ENCODE results near the gene ITPR1.

ITPR1 gene

GRCh38 chr3:4678320-4678719 lies 185.2 kb downstream of the ITPR1 start:
- TF ChIP-seq SNAI2 (CRISPR knock-in tag; IDR thresholded peaks at IDR 0.05): no peak
- TF ChIP-seq POU6F1 (CRISPR knock-in tag; IDR thresholded peaks at IDR 0.05; ENCODE audit: borderline replicate concordance, low read depth): no peak
- TF ChIP-seq CREB5 (CRISPR knock-in tag; IDR thresholded peaks at IDR 0.05; ENCODE audit: low read depth): no peak
- TF ChIP-seq ZFP3 (CRISPR knock-in tag; IDR thresholded peaks at IDR 0.05): no peak
- TF ChIP-seq PATZ1 (CRISPR knock-in tag; IDR thresholded peaks at IDR 0.05; ENCODE audit: borderline replicate concordance): no peak
- no peak for TF ChIP-seq ESRRG (CRISPR knock-in tag; IDR thresholded peaks at IDR 0.05)
- TF ChIP-seq ZC3H10 (CRISPR knock-in tag; IDR thresholded peaks at IDR 0.05): no peak
- no peak for TF ChIP-seq TCF4 (CRISPR knock-in tag; IDR thresholded peaks at IDR 0.05; ENCODE audit: borderline replicate concordance)
- ATAC-seq: no peak

GRCh38 chr3:4680227-4680691 lies 187.1 kb downstream of the ITPR1 start:
- peak; percentile 90 for ATAC-seq
- TF ChIP-seq RARB (CRISPR knock-in tag; IDR thresholded peaks at IDR 0.05) (no peak), CSRNP3 (CRISPR knock-in tag; IDR thresholded peaks at IDR 0.05) (no peak), ISL1 (CRISPR knock-in tag; IDR thresholded peaks at IDR 0.05) (no peak), CSDC2 (CRISPR knock-in tag; IDR thresholded peaks at IDR 0.05) (no peak), ZNF565 (CRISPR knock-in tag; conservative IDR thresholded peaks at IDR 0.05; ENCODE audit: low read depth) (no peak), PATZ1 (CRISPR knock-in tag; IDR thresholded peaks at IDR 0.05; ENCODE audit: borderline replicate concordance) (no peak)

- no peak for TF ChIP-seq CREB5 (CRISPR knock-in tag; IDR thresholded peaks at IDR 0.05; ENCODE audit: low read depth)
- TF ChIP-seq ZFP30 (CRISPR knock-in tag; IDR thresholded peaks at IDR 0.05): no peak
- TF ChIP-seq CSDC2 (CRISPR knock-in tag; IDR thresholded peaks at IDR 0.05): no peak
- no peak for TF ChIP-seq SNAI2 (CRISPR knock-in tag; IDR thresholded peaks at IDR 0.05)
- TF ChIP-seq RARB (CRISPR knock-in tag; IDR thresholded peaks at IDR 0.05): no peak
- TF ChIP-seq ZNF8 (CRISPR knock-in tag; IDR thresholded peaks at IDR 0.05): no peak
- TF ChIP-seq TOX (CRISPR knock-in tag; IDR thresholded peaks at IDR 0.05; ENCODE audit: borderline replicate concordance): no peak
- TF ChIP-seq ZNF70 (CRISPR knock-in tag; IDR thresholded peaks at IDR 0.05): no peak
- TF ChIP-seq PATZ1 (CRISPR knock-in tag; IDR thresholded peaks at IDR 0.05; ENCODE audit: borderline replicate concordance): no peak
- no peak for TF ChIP-seq ZFP3 (CRISPR knock-in tag; IDR thresholded peaks at IDR 0.05)
- ATAC-seq: peak; percentile 43; the same call in 2 of the 3 replicates
These were observed 187.7 kb downstream of the ITPR1 start for GRCh38 chr3:4680871-4681300.

Data from SK-N-SH treated with all-trans-retinoic acid at 6 μM for 48 hours (cell line).